IMR-90 (cell line): ENCODE data around the gene SPATA9. TPM values are rescaled to one million over a fixed set of nuclear protein-coding genes. Genes with fewer than 3 reads are reported as not detected.

Source experiments
- ATAC-seq: fragments of 200-7000 bp; cut with Tn5 transposase; 2 replicates; pipeline ENCODE4 v1.9.1; 2020; ENCODE audit warnings: low read depth, mild to moderate bottlenecking, moderate library complexity
- BruUV-seq: library from RNA; stranded (reverse); fragments of 400-500 nt; replicated peaks from 2 replicates; lab custom pipeline; 2021; lab: Mats Ljungman, UMichigan
- CTCF ChIA-PET: fragments of 300-600 bp; formaldehyde crosslinking; extraction: SDS; loops from one replicate; lab custom pipeline; 2021; ENCODE audit warnings: antibody characterized with exemption; lab: Yijun Ruan, JAX
- POLR2A ChIA-PET: fragments of 300-600 bp; sonication (Branson Sonifier 250); formaldehyde crosslinking; loops from one replicate; lab custom pipeline; 2022; ENCODE audit warnings: antibody characterized with exemption; ENCODE audit not compliant: unreplicated experiment; lab: Charles Lee
- DNase-seq: peaks from one replicate; pipeline ENCODE4 v3.0.0; 2013
- H2AFZ ChIP-seq: replicated peaks from 2 replicates; pipeline ENCODE3; 2013; ENCODE audit warnings: low read length, mild to moderate bottlenecking; ENCODE audit not compliant: poor library complexity
- H2AK5ac ChIP-seq: 2 replicates; pipeline ENCODE4 v1.6.1; 2013; ENCODE audit warnings: low read depth, low read length, inconsistent platforms
- H2AK9ac ChIP-seq: replicated peaks from 2 replicates; pipeline ENCODE3; 2013; ENCODE audit warnings: mild to moderate bottlenecking, low read depth, low read length, moderate library complexity; ENCODE audit not compliant: poor library complexity
- H2BK120ac ChIP-seq: 2 replicates; pipeline ENCODE4 v1.6.1; 2013; ENCODE audit warnings: low read depth, low read length, inconsistent platforms
- H2BK15ac ChIP-seq: 3 replicates; pipeline ENCODE4 v1.6.1; 2013; ENCODE audit warnings: low read depth, low read length, inconsistent platforms
- H2BK20ac ChIP-seq: 2 replicates; pipeline ENCODE4 v1.6.1; 2013; ENCODE audit warnings: low read depth, mild to moderate bottlenecking, inconsistent platforms, low read length, moderate library complexity
- H2BK5ac ChIP-seq: 2 replicates; pipeline ENCODE4 v1.6.1; 2013; ENCODE audit warnings: mild to moderate bottlenecking, low read depth, low read length, inconsistent platforms; ENCODE audit not compliant: poor library complexity, severe bottlenecking
- H3K14ac ChIP-seq: replicated peaks from 2 replicates; pipeline ENCODE4 v1.6.1; 2013; ENCODE audit warnings: low read depth, low read length, inconsistent platforms
- H3K18ac ChIP-seq: 2 replicates; pipeline ENCODE4 v1.6.1; 2013; ENCODE audit warnings: low read depth, low read length, control low read depth
- H3K23ac ChIP-seq: 2 replicates; pipeline ENCODE4 v1.6.1; 2013; ENCODE audit warnings: low read depth, low read length, inconsistent platforms
- H3K27ac ChIP-seq: 2 replicates; pipeline ENCODE4 v1.5.1; 2013; ENCODE audit warnings: mild to moderate bottlenecking, control low read depth, low read length; ENCODE audit not compliant: insufficient read depth
- H3K27me3 ChIP-seq: 2 replicates; pipeline ENCODE4 v1.6.1; 2013; ENCODE audit warnings: low read length; ENCODE audit not compliant: control insufficient read depth, insufficient read depth
- H3K36me3 ChIP-seq: 2 replicates; pipeline ENCODE4 v1.6.1; 2013; ENCODE audit warnings: low read length, mixed read lengths; ENCODE audit not compliant: control insufficient read depth, insufficient read depth
- H3K4ac ChIP-seq: 2 replicates; pipeline ENCODE4 v1.6.1; 2013; ENCODE audit warnings: low read depth, low read length, inconsistent platforms
- H3K4me1 ChIP-seq: 2 replicates; pipeline ENCODE4 v1.6.1; 2013; ENCODE audit warnings: low read length, mixed read lengths; ENCODE audit not compliant: control insufficient read depth, insufficient read depth
- H3K4me2 ChIP-seq: 2 replicates; pipeline ENCODE4 v1.6.1; 2013; ENCODE audit warnings: low read depth, mild to moderate bottlenecking, control low read depth, low read length, moderate library complexity
- H3K4me3 ChIP-seq: 2 replicates; pipeline ENCODE4 v1.5.1; 2013; ENCODE audit warnings: low read depth, mild to moderate bottlenecking, control low read depth, low read length, moderate library complexity; ENCODE audit not compliant: insufficient read depth
- H3K56ac ChIP-seq: 2 replicates; pipeline ENCODE4 v1.6.1; 2013; ENCODE audit warnings: low read length, inconsistent platforms; ENCODE audit not compliant: insufficient read depth; ENCODE audit errors: extremely low read depth
- H3K79me1 ChIP-seq, 2 experiments: 2 replicates each; pipeline ENCODE4 v1.6.1; 2013; ENCODE audit warnings: low read length in 2 of 2, inconsistent platforms in 1 of 2, low read depth in 1 of 2
- H3K9ac ChIP-seq: 2 replicates; pipeline ENCODE4 v1.6.1; 2013; ENCODE audit warnings: low read depth, low read length, control low read depth
- H3K9me1 ChIP-seq: 2 replicates; pipeline ENCODE4 v1.6.1; 2013; ENCODE audit warnings: low read length, inconsistent platforms; ENCODE audit not compliant: insufficient read depth
- H3K9me3 ChIP-seq: 2 replicates; pipeline ENCODE4 v1.6.1; 2013; ENCODE audit warnings: low read length; ENCODE audit not compliant: control insufficient read depth, insufficient read depth
- H4K20me1 ChIP-seq: 2 replicates; pipeline ENCODE4 v1.6.1; 2013; ENCODE audit warnings: low read length, inconsistent platforms; ENCODE audit not compliant: insufficient read depth
- H4K5ac ChIP-seq: 2 replicates; pipeline ENCODE4 v1.6.1; 2013; ENCODE audit warnings: mild to moderate bottlenecking, low read depth, low read length, control low read depth
- H4K8ac ChIP-seq, 2 experiments: 2 replicates each; pipeline ENCODE4 v1.6.1; 2013; ENCODE audit warnings: low read depth in 2 of 2, low read length in 2 of 2, control low read depth in 1 of 2, inconsistent platforms in 1 of 2
- H4K91ac ChIP-seq: 2 replicates; pipeline ENCODE4 v1.6.1; 2013; ENCODE audit warnings: low read depth, low read length, inconsistent platforms; ENCODE audit not compliant: insufficient read depth
- BHLHE40 ChIP-seq: fragments of 150-350 bp; IDR thresholded peaks from 2 replicates; pipeline ENCODE4 v1.6.1; 2016; ENCODE audit warnings: mild to moderate bottlenecking, low read depth, low read length
- MAFK ChIP-seq: IDR thresholded peaks from 2 replicates; pipeline ENCODE4 v1.6.1; 2012; ENCODE audit warnings: low read depth, low read length, improper control_type of control experiment
- RCOR1 ChIP-seq: IDR thresholded peaks from 2 replicates; pipeline ENCODE4 v1.6.1; 2012; ENCODE audit warnings: mild to moderate bottlenecking, low read length, improper control_type of control experiment; ENCODE audit not compliant: insufficient replicate concordance
- SMC3 ChIP-seq: fragments of 150-350 bp; IDR thresholded peaks from 2 replicates; pipeline ENCODE4 v1.6.1; 2016; ENCODE audit warnings: low read depth, mild to moderate bottlenecking, antibody characterized with exemption, low read length, moderate library complexity
- WGBS, 2 experiments: methylation state at CpG; one replicate each; pipeline versions ENCODE4 v1.1.5 to v1.1.7; 2013; ENCODE audit warnings: missing lambda C conversion rate in 2 of 2; ENCODE audit not compliant: insufficient read length in 1 of 2; ENCODE audit errors: extremely low coverage in 2 of 2; 5-methylcytosine and 5-hydroxymethylcytosine counted together
- dilution Hi-C: fragments of 300-500 bp; cut with HindIII; formaldehyde crosslinking; loops from one replicate; pipeline ENCODE4 v1.14.3; 2018; ENCODE audit warnings: low sequenced_read_pairs; ENCODE audit not compliant: unreplicated experiment
- in situ Hi-C: fragments of 300-500 bp; cut with MboI; formaldehyde crosslinking; loops from 3 replicates; pipeline ENCODE4 v1.14.3; 2019; ENCODE audit warnings: low sequenced_read_pairs, inconsistent platforms, mixed read lengths
- intact Hi-C: fragments of 100-400 bp; cut with micrococcal nuclease; formaldehyde crosslinking; loops from 2 replicates; pipeline ENCODE4 v1.10.0; 2022
- polyA plus RNA-seq, 3 experiments: library from polyadenylated mRNA; depleted of rRNA; stranded (reverse); fragments of >200 nt; gene quantifications; 2 replicates each; pipeline ENCODE4 v1.2.3, GENCODE V29; 2012; ENCODE audit warnings: low replicate concordance in 1 of 3
- total RNA-seq: library from RNA; depleted of rRNA; stranded (reverse); fragments of >200 nt; gene quantifications from 2 replicates; pipeline ENCODE4 v1.2.3, GENCODE V29; 2012
- TF ChIP-seq, protein P1 (sequence below): fragments of 150-350 bp; IDR thresholded peaks from 2 replicates; pipeline ENCODE4 v1.6.1; 2017; ENCODE audit warnings: mild to moderate bottlenecking, antibody characterized with exemption, low read length, low read depth
- TF ChIP-seq, protein P2 (sequence below): conservative IDR thresholded peaks from 2 replicates; pipeline ENCODE4 v1.5.1; 2012; ENCODE audit warnings: mild to moderate bottlenecking, low read depth, low read length, improper control_type of control experiment
- TF ChIP-seq, protein P3 (sequence below): fragments of 150-350 bp; IDR thresholded peaks from 2 replicates; pipeline ENCODE4 v1.6.1; 2016; ENCODE audit warnings: low read depth, mild to moderate bottlenecking, low read length, moderate library complexity, borderline replicate concordance

The SPATA9 gene
- total and polyA plus RNA-seq, 2 of the 4 experiments (the other 2 are of a cell fraction): 0.72 to 0.86 TPM

DNA sequence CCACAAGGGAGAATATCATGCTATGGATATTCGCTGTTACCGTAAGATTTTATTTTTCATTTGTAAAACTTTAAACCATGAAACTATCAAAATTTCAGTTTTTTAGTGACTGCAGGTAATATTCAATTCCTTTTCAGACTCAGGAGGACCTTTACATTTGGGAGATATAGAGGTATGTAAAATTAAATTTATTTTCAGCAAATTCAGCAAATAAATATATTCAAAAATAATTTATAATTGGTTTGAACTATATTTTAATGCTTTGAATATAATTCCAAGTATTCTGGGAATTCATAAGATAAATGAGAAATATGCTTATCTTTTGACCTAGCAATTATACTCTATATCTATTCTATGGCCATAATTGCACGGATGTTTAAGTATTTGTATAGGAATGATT is 28.6 kb downstream of the SPATA9 start:
- CTCF ChIA-PET: interaction anchor here (1.0 kb wide), 1 partner anchor 192 kb away, joined by 3 read pairs; no protein-coding TSS in a partner anchor
- Histone ChIP-seq H3K23ac (no peak overlapping the region), H2AK5ac (no peak overlapping the region), H3K4me1 (no peaks in the 10 kb centered on the region), H4K5ac (no peak overlapping the region), H3K79me1 (no peaks in the 10 kb centered on the region), H3K14ac (no peak overlapping the region), H2BK5ac (no peak overlapping the region), H3K27ac (no peak overlapping the region), H3K4ac (no peak overlapping the region), H2BK15ac (no peak overlapping the region), H3K4me3 (no peak overlapping the region), H3K56ac (no peak overlapping the region), H3K9ac (no peak overlapping the region), H3K9me1 (no peaks in the 10 kb centered on the region), H3K4me2 (no peak overlapping the region), H3K9me3 (no peaks in the 10 kb centered on the region), H2BK20ac (no peak overlapping the region), H2AK9ac (no peak overlapping the region), H2BK120ac (no peak overlapping the region), H4K91ac (no peak overlapping the region), H3K27me3 (no peaks in the 10 kb centered on the region), H3K18ac (no peak overlapping the region), H3K36me3 (no peaks in the 10 kb centered on the region), H4K20me1 (no peaks in the 10 kb centered on the region), H4K8ac (no peak overlapping the region), H2AFZ (no peak overlapping the region)
- BruUV-seq: no TSS peak
- no peak for ATAC-seq
- no peak for TF ChIP-seq RCOR1
- TF ChIP-seq SMC3: no peak
- TF ChIP-seq, protein P1, sequence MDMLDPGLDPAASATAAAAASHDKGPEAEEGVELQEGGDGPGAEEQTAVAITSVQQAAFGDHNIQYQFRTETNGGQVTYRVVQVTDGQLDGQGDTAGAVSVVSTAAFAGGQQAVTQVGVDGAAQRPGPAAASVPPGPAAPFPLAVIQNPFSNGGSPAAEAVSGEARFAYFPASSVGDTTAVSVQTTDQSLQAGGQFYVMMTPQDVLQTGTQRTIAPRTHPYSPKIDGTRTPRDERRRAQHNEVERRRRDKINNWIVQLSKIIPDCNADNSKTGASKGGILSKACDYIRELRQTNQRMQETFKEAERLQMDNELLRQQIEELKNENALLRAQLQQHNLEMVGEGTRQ: no peak
- TF ChIP-seq, protein P2, sequence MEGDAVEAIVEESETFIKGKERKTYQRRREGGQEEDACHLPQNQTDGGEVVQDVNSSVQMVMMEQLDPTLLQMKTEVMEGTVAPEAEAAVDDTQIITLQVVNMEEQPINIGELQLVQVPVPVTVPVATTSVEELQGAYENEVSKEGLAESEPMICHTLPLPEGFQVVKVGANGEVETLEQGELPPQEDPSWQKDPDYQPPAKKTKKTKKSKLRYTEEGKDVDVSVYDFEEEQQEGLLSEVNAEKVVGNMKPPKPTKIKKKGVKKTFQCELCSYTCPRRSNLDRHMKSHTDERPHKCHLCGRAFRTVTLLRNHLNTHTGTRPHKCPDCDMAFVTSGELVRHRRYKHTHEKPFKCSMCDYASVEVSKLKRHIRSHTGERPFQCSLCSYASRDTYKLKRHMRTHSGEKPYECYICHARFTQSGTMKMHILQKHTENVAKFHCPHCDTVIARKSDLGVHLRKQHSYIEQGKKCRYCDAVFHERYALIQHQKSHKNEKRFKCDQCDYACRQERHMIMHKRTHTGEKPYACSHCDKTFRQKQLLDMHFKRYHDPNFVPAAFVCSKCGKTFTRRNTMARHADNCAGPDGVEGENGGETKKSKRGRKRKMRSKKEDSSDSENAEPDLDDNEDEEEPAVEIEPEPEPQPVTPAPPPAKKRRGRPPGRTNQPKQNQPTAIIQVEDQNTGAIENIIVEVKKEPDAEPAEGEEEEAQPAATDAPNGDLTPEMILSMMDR: no peak
- TF ChIP-seq BHLHE40: no peak
- TF ChIP-seq, protein P3, sequence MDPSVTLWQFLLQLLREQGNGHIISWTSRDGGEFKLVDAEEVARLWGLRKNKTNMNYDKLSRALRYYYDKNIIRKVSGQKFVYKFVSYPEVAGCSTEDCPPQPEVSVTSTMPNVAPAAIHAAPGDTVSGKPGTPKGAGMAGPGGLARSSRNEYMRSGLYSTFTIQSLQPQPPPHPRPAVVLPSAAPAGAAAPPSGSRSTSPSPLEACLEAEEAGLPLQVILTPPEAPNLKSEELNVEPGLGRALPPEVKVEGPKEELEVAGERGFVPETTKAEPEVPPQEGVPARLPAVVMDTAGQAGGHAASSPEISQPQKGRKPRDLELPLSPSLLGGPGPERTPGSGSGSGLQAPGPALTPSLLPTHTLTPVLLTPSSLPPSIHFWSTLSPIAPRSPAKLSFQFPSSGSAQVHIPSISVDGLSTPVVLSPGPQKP: no peak
- TF ChIP-seq MAFK: no peak
- POLR2A ChIA-PET: no interaction called here
- dilution Hi-C loops: no loop called here
- no peak for DNase-seq
- WGBS, 2 experiments: no CpG with 5 or more reads among the region's 3 CpGs
- in situ Hi-C loops: no loop called here
- intact Hi-C loops: no loop called here
